ENCODE measurements around the gene ASB7. TPM values are rescaled to one million over a fixed set of nuclear protein-coding genes. Genes with fewer than 3 reads are reported as not detected.
A peak's percentile ranks its signal among the peaks of the same experiment; 100 is the strongest.

Gene ASB7
- polyA plus RNA-seq, 1 donor (not counting 4 experiments of a cell fraction or from before 2014, with no cell fraction given), result 10.8 TPM

GRCh38 chr15:100694381-100695021, 92.1 kb downstream of the ASB7 start:
- FAIRE-seq (peak; percentile 36), DNase-seq (ENCODE audit: low read depth, low spot score) (no peak)
- dilution Hi-C loops (cut with MboI; ENCODE audit: extremely low pct_ligation_motif_present, low sequenced_read_pairs), result no loop called here
- no peak overlapping the region for H3K27ac ChIP-seq (ENCODE audit: control insufficient read depth, insufficient read depth, low read length)
- no peak overlapping the region for H3K9ac ChIP-seq (ENCODE audit: control insufficient read depth, extremely low read depth, insufficient read depth, low read length)
- no peak overlapping the region for H2AFZ ChIP-seq (ENCODE audit: control insufficient read depth, low read length)
- H3K9me3 ChIP-seq (ENCODE audit: control insufficient read depth, low read depth, low read length), result no peaks in the 10 kb centered on the region
- TF ChIP-seq CTCF (optimal IDR thresholded peaks at IDR 0.05 in 1 of 3, IDR thresholded peaks at IDR 0.05 in 1 of 3, conservative IDR thresholded peaks at IDR 0.05 in 1 of 3; ENCODE audit: extremely low read depth in 1 of 3, insufficient read depth in 2 of 3, low read length in 3 of 3), result no peak
- no peak for TF ChIP-seq EZH2 (IDR thresholded peaks at IDR 0.05; ENCODE audit: low read length)
- H3K4me3 ChIP-seq (ENCODE audit: control insufficient read depth in 2 of 3, extremely low read depth in 1 of 3, insufficient read depth in 2 of 3, low read depth in 1 of 3, low read length in 3 of 3), result no peak overlapping the region
- H3K4me1 ChIP-seq (ENCODE audit: control insufficient read depth, extremely low read depth, insufficient read depth, low read length), result peaks cover 8% of the 10 kb centered on the region
- no peaks in the 10 kb centered on the region for H3K36me3 ChIP-seq (ENCODE audit: control insufficient read depth in 2 of 2, extremely low read depth in 1 of 2, insufficient read depth in 2 of 2, low read length in 2 of 2)
- no peaks in the 10 kb centered on the region for H3K27me3 ChIP-seq (ENCODE audit: control insufficient read depth, extremely low read depth, insufficient read depth, low read length)
- no peaks in the 10 kb centered on the region for H4K20me1 ChIP-seq (ENCODE audit: control insufficient read depth, extremely low read depth, insufficient read depth, low read length)
- no peaks in the 10 kb centered on the region for H3K79me2 ChIP-seq (ENCODE audit: control insufficient read depth, insufficient read depth, low read length)
- no peak overlapping the region for H3K4me2 ChIP-seq (ENCODE audit: control insufficient read depth, extremely low read depth, insufficient read depth, low read depth, low read length)
- H3K9me1 ChIP-seq (ENCODE audit: control insufficient read depth, extremely low read depth, insufficient read depth, low read length), result no peaks in the 10 kb centered on the region

- H3K27ac ChIP-seq (ENCODE audit: control insufficient read depth, insufficient read depth, low read length), result no peak overlapping the region
- peaks cover 8% of the 10 kb centered on the region for H3K4me1 ChIP-seq (ENCODE audit: control insufficient read depth, extremely low read depth, insufficient read depth, low read length)
- no peaks in the 10 kb centered on the region for H3K36me3 ChIP-seq (ENCODE audit: control insufficient read depth in 2 of 2, extremely low read depth in 1 of 2, insufficient read depth in 2 of 2, low read length in 2 of 2)
- no peak overlapping the region for H2AFZ ChIP-seq (ENCODE audit: control insufficient read depth, low read length)
- H3K27me3 ChIP-seq (ENCODE audit: control insufficient read depth, extremely low read depth, insufficient read depth, low read length), result no peaks in the 10 kb centered on the region
- no peaks in the 10 kb centered on the region for H3K79me2 ChIP-seq (ENCODE audit: control insufficient read depth, insufficient read depth, low read length)
- no peaks in the 10 kb centered on the region for H4K20me1 ChIP-seq (ENCODE audit: control insufficient read depth, extremely low read depth, insufficient read depth, low read length)
- dilution Hi-C loops (cut with MboI; ENCODE audit: extremely low pct_ligation_motif_present, low sequenced_read_pairs), result no loop called here
- H3K9me1 ChIP-seq (ENCODE audit: control insufficient read depth, extremely low read depth, insufficient read depth, low read length), result no peaks in the 10 kb centered on the region
- no peak overlapping the region for H3K4me3 ChIP-seq (ENCODE audit: control insufficient read depth in 2 of 3, extremely low read depth in 1 of 3, insufficient read depth in 2 of 3, low read depth in 1 of 3, low read length in 3 of 3)
- no peak overlapping the region for H3K4me2 ChIP-seq (ENCODE audit: control insufficient read depth, extremely low read depth, insufficient read depth, low read depth, low read length)
- FAIRE-seq, result peak; percentile 29
- no peak overlapping the region for H3K9ac ChIP-seq (ENCODE audit: control insufficient read depth, extremely low read depth, insufficient read depth, low read length)
- TF ChIP-seq CTCF (optimal IDR thresholded peaks at IDR 0.05 in 1 of 3, IDR thresholded peaks at IDR 0.05 in 1 of 3, conservative IDR thresholded peaks at IDR 0.05 in 1 of 3; ENCODE audit: extremely low read depth in 1 of 3, insufficient read depth in 2 of 3, low read length in 3 of 3), result no peak
- TF ChIP-seq EZH2 (IDR thresholded peaks at IDR 0.05; ENCODE audit: low read length), result no peak
- DNase-seq (ENCODE audit: low read depth, low spot score), result no peak
- H3K9me3 ChIP-seq (ENCODE audit: control insufficient read depth, low read depth, low read length), result no peaks in the 10 kb centered on the region
Measured at GRCh38 chr15:100695048-100695447, 92.7 kb downstream of the ASB7 start.

Data from keratinocyte (primary cell).